Activated CD4-positive, alpha-beta T cell treated with anti-CD3 and anti-CD28 coated beads for 36 hours (primary cell): Measurements from ENCODE around the gene PKHD1. TPM values are rescaled to one million over a fixed set of nuclear protein-coding genes. Genes with fewer than 3 reads are reported as not detected.

Source experiments
- ATAC-seq: fragments of 200-7000 bp; cut with Tn5 transposase; one replicate; pipeline ENCODE4 v1.10.0; 2021; ENCODE audit warnings: mild to moderate bottlenecking, moderate library complexity
- CTCF ChIA-PET: fragments of 350-600 bp; sonication (Branson Sonifier 250); formaldehyde crosslinking; loops from one replicate; lab custom pipeline; 2021; ENCODE audit warnings: antibody characterized with exemption; lab: Charles Lee
- POLR2A ChIA-PET: fragments of 350-600 bp; sonication (Branson Sonifier 250); formaldehyde crosslinking; loops from one replicate; lab custom pipeline; 2021; ENCODE audit warnings: antibody characterized with exemption, inconsistent platforms; lab: Charles Lee
- DNase-seq: peaks from one replicate; pipeline ENCODE4 v3.0.0-alpha.2; 2020
- H3K27ac Mint-ChIP-seq: one replicate; pipeline ENCODE4 v1.8.0; 2021; ENCODE audit warnings: mixed read lengths
- H3K27me3 Mint-ChIP-seq: one replicate; pipeline ENCODE4 v1.8.0; 2021; ENCODE audit warnings: mixed read lengths
- H3K36me3 Mint-ChIP-seq: one replicate; pipeline ENCODE4 v1.8.0; 2021; ENCODE audit warnings: low read depth, mixed read lengths
- H3K4me1 Mint-ChIP-seq: one replicate; pipeline ENCODE4 v1.8.0; 2021; ENCODE audit warnings: mixed read lengths
- H3K4me3 Mint-ChIP-seq: one replicate; pipeline ENCODE4 v1.8.0; 2021; ENCODE audit warnings: mild to moderate bottlenecking, moderate library complexity, mixed read lengths
- H3K9me3 Mint-ChIP-seq: one replicate; pipeline ENCODE4 v1.8.0; 2021; ENCODE audit warnings: low read depth, mixed read lengths
- intact Hi-C, 2 experiments: fragments of 100-400 bp; cut with DNase I in 1 of 2; cut with micrococcal nuclease in 1 of 2; formaldehyde crosslinking; loops; one replicate each; pipeline versions ENCODE4 v1.14.2 to v1.15.1; 2022 to 2024; cut with DNase I, micrococcal nuclease
- total RNA-seq, 2 experiments: library from RNA; stranded (reverse); gene quantifications; one replicate each; pipeline ENCODE4 v1.2.3, GENCODE V29; 2021

Gene PKHD1
- total RNA-seq, 2 experiments from 2014 or later, result 0.02 to 0.04 TPM

GRCh38 chr6:52045033-52045432 is 42.4 kb downstream of the PKHD1 start:
- POLR2A ChIA-PET, result no interaction called here
- Mint-ChIP-seq H3K27ac (no peak overlapping the region), H3K4me3 (no peak overlapping the region), H3K27me3 (peaks cover 23% of the 10 kb centered on the region), H3K36me3 (no peaks in the 10 kb centered on the region), H3K4me1 (no peaks in the 10 kb centered on the region), H3K9me3 (no peaks in the 10 kb centered on the region)
- ATAC-seq (no peak), DNase-seq (no peak)
- CTCF ChIA-PET, result interaction anchor here (1.4 to 2.2 kb wide), 2 partner anchors 11 to 26 kb away, joined by 3 to 8 read pairs; no protein-coding TSS in a partner anchor
- intact Hi-C loops, result no loop called here

- ATAC-seq (no peak), DNase-seq (no peak)
- intact Hi-C loops, result no loop called here
- Mint-ChIP-seq H3K4me1 (no peaks in the 10 kb centered on the region), H3K9me3 (no peaks in the 10 kb centered on the region), H3K27ac (no peak overlapping the region), H3K4me3 (no peak overlapping the region), H3K27me3 (peaks cover 25% of the 10 kb centered on the region), H3K36me3 (no peaks in the 10 kb centered on the region)
- ChIA-PET POLR2A (no interaction called here), CTCF (no interaction called here)
These were observed 45.1 kb downstream of the PKHD1 start for GRCh38 chr6:52042141-52042885.

- DNase-seq (no peak), ATAC-seq (no peak)
- Mint-ChIP-seq H3K9me3 (no peaks in the 10 kb centered on the region), H3K36me3 (no peaks in the 10 kb centered on the region), H3K4me1 (no peaks in the 10 kb centered on the region), H3K4me3 (no peak overlapping the region), H3K27ac (no peak overlapping the region), H3K27me3 (peaks cover 23% of the 10 kb centered on the region)
- intact Hi-C loops, result no loop called here
- ChIA-PET CTCF (interaction anchor here (1.2 kb wide), 1 partner anchor 21 kb away, joined by 5 read pairs; no protein-coding TSS in a partner anchor), POLR2A (no interaction called here)
These were observed 46.3 kb downstream of the PKHD1 start for GRCh38 chr6:52041134-52041533.

- CTCF ChIA-PET, result interaction anchor here (0.7 to 0.8 kb wide), 2 partner anchors 473 to 633 kb away, joined by 3 read pairs; no protein-coding TSS in a partner anchor
- intact Hi-C loops, result no loop called here
- ATAC-seq (no peak), DNase-seq (no peak)
- Mint-ChIP-seq H3K4me1 (no peaks in the 10 kb centered on the region), H3K27ac (no peak overlapping the region), H3K4me3 (no peak overlapping the region), H3K27me3 (peaks cover 7% of the 10 kb centered on the region), H3K9me3 (no peaks in the 10 kb centered on the region), H3K36me3 (no peaks in the 10 kb centered on the region)
- POLR2A ChIA-PET, result no interaction called here
These were observed 59.7 kb downstream of the PKHD1 start for GRCh38 chr6:52027699-52028098.

GRCh38 chr6:52024451-52025068 is 62.9 kb downstream of the PKHD1 start:
- Mint-ChIP-seq H3K36me3 (no peaks in the 10 kb centered on the region), H3K4me3 (no peak overlapping the region), H3K27ac (no peak overlapping the region), H3K9me3 (no peaks in the 10 kb centered on the region), H3K27me3 (peaks cover 7% of the 10 kb centered on the region), H3K4me1 (no peaks in the 10 kb centered on the region)
- DNase-seq, result no peak
- ChIA-PET POLR2A (no interaction called here), CTCF (interaction anchor here (0.8 to 1.7 kb wide), 5 partner anchors 25 to 673 kb away, joined by 3 to 8 read pairs (median 4); no protein-coding TSS in a partner anchor)
- ATAC-seq, result no peak
- intact Hi-C loops, result no loop called here

- ChIA-PET CTCF (interaction anchor here (0.7 to 1.6 kb wide), 9 partner anchors 9 to 1204 kb away, joined by 3 to 13 read pairs (median 5); no protein-coding TSS in a partner anchor), POLR2A (no interaction called here)
- Mint-ChIP-seq H3K9me3 (no peaks in the 10 kb centered on the region), H3K4me3 (no peak overlapping the region), H3K27me3 (peaks cover 8% of the 10 kb centered on the region), H3K36me3 (no peaks in the 10 kb centered on the region), H3K4me1 (no peaks in the 10 kb centered on the region), H3K27ac (no peak overlapping the region)
- intact Hi-C loops, result no loop called here
- ATAC-seq, result no peak
- no peak for DNase-seq
These were observed 64.7 kb downstream of the PKHD1 start for GRCh38 chr6:52022675-52023074.

- Mint-ChIP-seq H3K4me1 (no peaks in the 10 kb centered on the region), H3K27me3 (peaks cover 8% of the 10 kb centered on the region), H3K9me3 (no peaks in the 10 kb centered on the region), H3K27ac (no peak overlapping the region), H3K4me3 (no peak overlapping the region), H3K36me3 (no peaks in the 10 kb centered on the region)
- ATAC-seq (no peak), DNase-seq (no peak)
- intact Hi-C loops, result loop anchor here (1.0 to 2.0 kb wide), 4 partner anchors 28 to 1205 kb away; no protein-coding TSS in a partner anchor
- POLR2A ChIA-PET, result no interaction called here
- CTCF ChIA-PET, result interaction anchor here (0.9 to 3.0 kb wide), 15 partner anchors 8 to 664 kb away, joined by 3 to 17 read pairs (median 5); no protein-coding TSS in a partner anchor
These were observed 66.4 kb downstream of the PKHD1 start for GRCh38 chr6:52020945-52021570.

GRCh38 chr6:52019881-52020280 is 67.5 kb downstream of the PKHD1 start:
- DNase-seq, result no peak
- CTCF ChIA-PET, result interaction anchor here (0.8 to 3.0 kb wide), 11 partner anchors 8 to 665 kb away, joined by 3 to 17 read pairs (median 3); no protein-coding TSS in a partner anchor
- intact Hi-C loops, result loop anchor here (1.0 to 2.0 kb wide), 3 partner anchors 29 to 1204 kb away; no protein-coding TSS in a partner anchor
- Mint-ChIP-seq H3K27ac (no peak overlapping the region), H3K4me1 (no peaks in the 10 kb centered on the region), H3K27me3 (peaks cover 8% of the 10 kb centered on the region), H3K4me3 (no peak overlapping the region), H3K36me3 (no peaks in the 10 kb centered on the region), H3K9me3 (no peaks in the 10 kb centered on the region)
- POLR2A ChIA-PET, result no interaction called here
- no peak for ATAC-seq

- no peaks in the 10 kb centered on the region for H3K4me1 Mint-ChIP-seq
- no peaks in the 10 kb centered on the region for H3K36me3 Mint-ChIP-seq
- H3K27me3 Mint-ChIP-seq, result peaks cover 14% of the 10 kb centered on the region
- intact Hi-C loops, result no loop called here
- DNase-seq (no peak), ATAC-seq (no peak)
- H3K27ac Mint-ChIP-seq, result no peak overlapping the region
- ChIA-PET POLR2A (no interaction called here), CTCF (interaction anchor here (0.6 to 3.0 kb wide), 8 partner anchors 9 to 1223 kb away, joined by 3 to 17 read pairs (median 4); no protein-coding TSS in a partner anchor)
- H3K4me3 Mint-ChIP-seq, result no peak overlapping the region
- no peaks in the 10 kb centered on the region for H3K9me3 Mint-ChIP-seq
These were observed 68.3 kb downstream of the PKHD1 start for GRCh38 chr6:52019092-52019491.

GRCh38 chr6:52016915-52017748 is 70.3 kb downstream of the PKHD1 start:
- no peaks in the 10 kb centered on the region for H3K36me3 Mint-ChIP-seq
- ATAC-seq (no peak), DNase-seq (no peak)
- no peak overlapping the region for H3K27ac Mint-ChIP-seq
- ChIA-PET CTCF (no interaction called here), POLR2A (no interaction called here)
- peaks cover 15% of the 10 kb centered on the region for H3K27me3 Mint-ChIP-seq
- no peaks in the 10 kb centered on the region for H3K9me3 Mint-ChIP-seq
- no peak overlapping the region for H3K4me3 Mint-ChIP-seq
- intact Hi-C loops, result no loop called here
- no peaks in the 10 kb centered on the region for H3K4me1 Mint-ChIP-seq
